DND-41 (cell line): ENCODE measurements around the gene IL6R.

Experiments used
- ATAC-seq: fragments of 200-7000 bp; cut with Tn5 transposase; 3 replicates; pipeline ENCODE4 v1.9.1; 2021; ENCODE audit warnings: low read depth; ENCODE audit not compliant: insufficient read depth
- DNase-seq: peaks from one replicate; pipeline ENCODE4 v3.0.0-alpha.2; 2020
- H2AFZ ChIP-seq: 2 replicates; pipeline ENCODE4 v1.6.0; 2012; ENCODE audit warnings: low read depth, low read length
- H3K27ac ChIP-seq: 2 replicates; pipeline ENCODE4 v1.5.1; 2012; ENCODE audit warnings: low read length, inconsistent platforms
- H3K27me3 ChIP-seq: fragments of 200-600 bp; sonication (generic); 2 replicates; pipeline ENCODE4 v1.6.0; 2012; ENCODE audit warnings: low read length, mild to moderate bottlenecking, inconsistent platforms; ENCODE audit not compliant: insufficient read depth, poor library complexity
- H3K36me3 ChIP-seq: 2 replicates; pipeline ENCODE4 v1.5.1; 2012; ENCODE audit warnings: low read length, inconsistent platforms; ENCODE audit not compliant: insufficient read depth
- H3K4me1 ChIP-seq: 2 replicates; pipeline ENCODE4 v1.5.1; 2012; ENCODE audit warnings: mild to moderate bottlenecking, low read length; ENCODE audit not compliant: insufficient read depth
- H3K4me2 ChIP-seq: 2 replicates; pipeline ENCODE4 v1.6.0; 2012; ENCODE audit warnings: mild to moderate bottlenecking, moderate library complexity, low read length, inconsistent platforms; ENCODE audit not compliant: insufficient read depth
- H3K4me3 ChIP-seq, 2 experiments: fragments of 200-600 bp in 1 of 2; shearing (Covaris generic) in 1 of 2; 2 replicates each; pipeline ENCODE4 v1.5.1; 2012 to 2016; ENCODE audit warnings: inconsistent platforms in 2 of 2, low read length in 2 of 2, mild to moderate bottlenecking in 2 of 2, low read depth in 1 of 2, moderate library complexity in 1 of 2
- H3K79me2 ChIP-seq: 2 replicates; pipeline ENCODE4 v1.6.0; 2012; ENCODE audit warnings: low read length, inconsistent platforms; ENCODE audit not compliant: insufficient read depth
- H3K9ac ChIP-seq: 2 replicates; pipeline ENCODE4 v1.6.0; 2012; ENCODE audit warnings: low read depth, mild to moderate bottlenecking, inconsistent platforms, low read length, moderate library complexity
- H3K9me3 ChIP-seq: 2 replicates; pipeline ENCODE4 v1.5.1; 2012; ENCODE audit warnings: low read length, moderate library complexity, mild to moderate bottlenecking, inconsistent platforms; ENCODE audit not compliant: insufficient read depth, severe bottlenecking
- H4K20me1 ChIP-seq: 2 replicates; pipeline ENCODE4 v1.6.0; 2012; ENCODE audit warnings: low read length; ENCODE audit not compliant: insufficient read depth
- EZH2 ChIP-seq: IDR thresholded peaks from 3 replicates; pipeline ENCODE4 v1.6.1; 2012; ENCODE audit warnings: borderline replicate concordance, low read depth, mild to moderate bottlenecking, moderate library complexity, low read length, inconsistent platforms; ENCODE audit not compliant: severe bottlenecking
- TF ChIP-seq, protein P1 (sequence below): IDR thresholded peaks from 2 replicates; pipeline ENCODE4 v1.5.1; 2012; ENCODE audit warnings: borderline replicate concordance, low read length, moderate library complexity, mild to moderate bottlenecking; ENCODE audit not compliant: poor library complexity, severe bottlenecking; ENCODE audit errors: extremely low read depth

IL6R gene

DNA sequence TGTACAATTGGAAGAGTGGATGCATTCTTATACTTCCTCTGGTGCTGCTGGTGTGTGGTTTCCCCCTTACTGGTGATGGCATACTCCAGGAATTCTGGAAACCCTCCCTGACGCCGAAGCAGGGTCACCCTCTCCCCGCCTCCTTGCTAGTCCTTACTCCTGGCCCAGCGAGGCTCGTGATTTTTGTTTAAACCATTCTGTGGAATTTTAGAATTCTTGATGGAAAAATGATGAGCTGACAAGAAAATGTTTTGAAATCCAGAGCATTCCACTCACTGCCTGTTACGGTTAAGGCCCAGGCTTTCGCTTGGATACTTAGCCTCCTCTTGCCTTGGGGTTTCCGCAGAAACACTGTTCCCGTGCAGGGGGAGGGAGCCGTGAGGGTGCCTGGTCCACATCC lies 41.1 kb downstream of the IL6R start:
- H3K27ac ChIP-seq: no peak overlapping the region

DNA sequence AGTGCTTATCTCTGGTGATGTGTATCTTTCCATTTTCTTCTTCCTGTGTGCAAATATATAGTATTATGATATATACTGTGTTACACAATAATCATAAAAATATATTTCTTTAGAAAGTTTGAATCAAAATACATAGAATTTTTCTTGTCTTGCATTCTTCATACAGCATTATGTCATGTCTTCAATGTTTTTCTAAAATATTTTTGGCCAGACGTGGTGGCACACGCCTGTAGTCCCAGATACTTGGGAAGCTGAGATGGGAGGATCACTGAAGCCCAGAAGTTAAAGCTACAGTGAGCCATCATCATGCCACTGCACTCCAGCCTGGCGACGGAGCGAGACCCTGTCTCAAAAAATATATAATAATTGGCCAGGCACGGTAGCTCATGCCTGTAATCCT lies 41.6 kb downstream of the IL6R start:
- H3K36me3 ChIP-seq: no peaks in the 10 kb centered on the region
- H2AFZ ChIP-seq: no peak overlapping the region
- H4K20me1 ChIP-seq: no peaks in the 10 kb centered on the region; the same call in 1 of the 2 replicates
- no peaks in the 10 kb centered on the region for H3K9me3 ChIP-seq
- no peaks in the 10 kb centered on the region for H3K79me2 ChIP-seq
- H3K9ac ChIP-seq: no peak overlapping the region
- TF ChIP-seq, protein P1, sequence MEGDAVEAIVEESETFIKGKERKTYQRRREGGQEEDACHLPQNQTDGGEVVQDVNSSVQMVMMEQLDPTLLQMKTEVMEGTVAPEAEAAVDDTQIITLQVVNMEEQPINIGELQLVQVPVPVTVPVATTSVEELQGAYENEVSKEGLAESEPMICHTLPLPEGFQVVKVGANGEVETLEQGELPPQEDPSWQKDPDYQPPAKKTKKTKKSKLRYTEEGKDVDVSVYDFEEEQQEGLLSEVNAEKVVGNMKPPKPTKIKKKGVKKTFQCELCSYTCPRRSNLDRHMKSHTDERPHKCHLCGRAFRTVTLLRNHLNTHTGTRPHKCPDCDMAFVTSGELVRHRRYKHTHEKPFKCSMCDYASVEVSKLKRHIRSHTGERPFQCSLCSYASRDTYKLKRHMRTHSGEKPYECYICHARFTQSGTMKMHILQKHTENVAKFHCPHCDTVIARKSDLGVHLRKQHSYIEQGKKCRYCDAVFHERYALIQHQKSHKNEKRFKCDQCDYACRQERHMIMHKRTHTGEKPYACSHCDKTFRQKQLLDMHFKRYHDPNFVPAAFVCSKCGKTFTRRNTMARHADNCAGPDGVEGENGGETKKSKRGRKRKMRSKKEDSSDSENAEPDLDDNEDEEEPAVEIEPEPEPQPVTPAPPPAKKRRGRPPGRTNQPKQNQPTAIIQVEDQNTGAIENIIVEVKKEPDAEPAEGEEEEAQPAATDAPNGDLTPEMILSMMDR: no peak
- no peak overlapping the region for H3K4me2 ChIP-seq
- H3K4me1 ChIP-seq: no peaks in the 10 kb centered on the region
- H3K4me3 ChIP-seq: no peak overlapping the region
- H3K27ac ChIP-seq: no peak overlapping the region
- ATAC-seq (no peak), DNase-seq (no peak)
- peaks cover 4% of the 10 kb centered on the region for H3K27me3 ChIP-seq

More for the DNA sequence above, 41.1 kb downstream of the IL6R start:
- H3K4me3 ChIP-seq: no peak overlapping the region
- no peaks in the 10 kb centered on the region for H3K36me3 ChIP-seq
- no peaks in the 10 kb centered on the region; the same call in 1 of the 2 replicates for H4K20me1 ChIP-seq
- DNase-seq: no peak
- TF ChIP-seq, protein P1: no peak
- no peak for TF ChIP-seq EZH2
- no peaks in the 10 kb centered on the region for H3K4me1 ChIP-seq
- H3K9me3 ChIP-seq: no peaks in the 10 kb centered on the region
- ATAC-seq: no peak
- H3K4me2 ChIP-seq: no peak overlapping the region
- H3K9ac ChIP-seq: no peak overlapping the region
- H3K27me3 ChIP-seq: peaks cover 6% of the 10 kb centered on the region
- no peaks in the 10 kb centered on the region for H3K79me2 ChIP-seq
- H2AFZ ChIP-seq: no peak overlapping the region

DNA sequence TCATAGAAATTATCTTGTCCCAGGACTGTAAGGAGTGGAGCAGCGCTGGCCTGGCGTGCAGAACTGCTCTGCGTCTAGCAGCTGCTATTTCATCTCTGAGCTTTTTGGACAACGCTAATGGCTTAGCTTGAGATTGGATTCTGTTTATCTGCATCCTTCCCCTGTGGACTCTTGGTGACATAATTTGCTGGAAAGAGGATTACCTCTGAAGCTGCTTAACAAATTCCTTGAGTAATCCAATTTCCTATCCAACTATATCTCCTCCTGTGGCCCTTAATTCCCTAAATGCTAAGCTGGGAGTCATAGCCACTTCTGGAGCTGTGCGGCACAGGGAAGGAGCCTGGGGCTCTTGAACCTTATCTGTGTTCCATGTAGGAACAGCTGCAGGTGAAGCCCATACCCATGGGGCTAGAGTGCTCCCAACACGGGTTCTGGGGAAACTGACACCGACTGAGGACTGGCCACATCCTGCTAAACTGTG lies 43.2 kb downstream of the IL6R start:
- Histone ChIP-seq H3K9ac (no peak overlapping the region), H3K4me1 (no peaks in the 10 kb centered on the region), H3K4me3 (no peak overlapping the region), H3K79me2 (no peaks in the 10 kb centered on the region), H3K27me3 (peaks cover 8% of the 10 kb centered on the region), H3K4me2 (no peak overlapping the region), H2AFZ (no peak overlapping the region), H3K27ac (no peak overlapping the region), H3K9me3 (no peaks in the 10 kb centered on the region), H4K20me1 (no peaks in the 10 kb centered on the region; the same call in 1 of the 2 replicates), H3K36me3 (no peaks in the 10 kb centered on the region)
- ATAC-seq: no peak
- no peak for TF ChIP-seq EZH2
- TF ChIP-seq, protein P1: no peak
- no peak for DNase-seq

DNA sequence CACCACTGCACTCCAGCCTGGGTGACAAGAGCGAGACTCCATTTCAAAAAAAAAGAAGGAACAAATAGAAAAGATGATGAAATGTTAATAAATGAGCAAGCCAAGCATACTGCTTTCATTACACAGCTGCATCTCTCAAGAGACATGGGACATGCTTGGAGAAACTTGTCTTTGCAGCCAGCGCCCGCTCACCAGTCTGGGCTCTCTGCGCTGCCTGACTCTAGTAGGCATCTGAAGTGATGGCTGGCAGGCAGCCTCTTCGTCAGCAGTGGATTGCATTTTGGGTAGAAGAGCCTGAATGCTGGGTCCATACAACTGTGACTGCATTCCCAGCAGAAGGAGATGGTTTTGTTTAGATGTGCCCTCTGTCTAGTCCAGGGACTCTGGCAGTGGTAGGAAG lies 48.0 kb downstream of the IL6R start:
- Histone ChIP-seq H3K4me3 (no peak overlapping the region), H4K20me1 (no peaks in the 10 kb centered on the region; the same call in 1 of the 2 replicates), H3K27me3 (peaks cover 8% of the 10 kb centered on the region), H3K4me1 (peaks cover 2% of the 10 kb centered on the region; the same call in 1 of the 2 replicates), H3K9ac (no peak overlapping the region), H3K9me3 (no peaks in the 10 kb centered on the region), H3K36me3 (no peaks in the 10 kb centered on the region), H3K79me2 (no peaks in the 10 kb centered on the region), H3K27ac (no peak overlapping the region), H2AFZ (no peak overlapping the region), H3K4me2 (no peak overlapping the region)
- ATAC-seq: no peak
- TF ChIP-seq, protein P1: no peak
- TF ChIP-seq EZH2: no peak
- no peak for DNase-seq
